Tibial nerve (tissue), 4 donors: Measurements from ENCODE around the gene PEDS1. TPM values are rescaled to one million over a fixed set of nuclear protein-coding genes. Genes with fewer than 3 reads are reported as not detected.

Source experiments
- DNase-seq, 2 donors: peaks; one replicate each; pipeline ENCODE4 v3.0.0-alpha.2; 2019; ENCODE audit warnings: low spot score in 2 of 2
- H3K27ac ChIP-seq, 4 donors: fragments of 200-600 bp; sonication (generic) in 3 of 4; one replicate each; pipeline ENCODE4 v1.5.1; 2017 to 2019; ENCODE audit warnings: mild to moderate bottlenecking in 1 of 4
- H3K27me3 ChIP-seq, 2 donors: fragments of 200-600 bp; sonication (generic) in 1 of 2; one replicate each; pipeline versions ENCODE4 v1.5.1 to v1.6.0; 2017 to 2019
- H3K36me3 ChIP-seq, 3 donors: fragments of 200-600 bp; sonication (generic); one replicate each; pipeline ENCODE4 v1.5.1; 2018 to 2019
- H3K4me1 ChIP-seq, 4 donors: fragments of 200-600 bp; sonication (generic) in 3 of 4; one replicate each; pipeline ENCODE4 v1.5.1; 2017 to 2019
- H3K4me3 ChIP-seq, 4 donors: fragments of 200-600 bp; sonication (generic) in 3 of 4; one replicate each; pipeline ENCODE4 v1.5.1; 2017 to 2019; ENCODE audit warnings: mild to moderate bottlenecking in 1 of 4, moderate library complexity in 1 of 4
- H3K9me3 ChIP-seq, 4 donors: fragments of 200-600 bp; sonication (generic) in 3 of 4; one replicate each; pipeline ENCODE4 v1.5.1; 2017 to 2019
- EP300 ChIP-seq, 2 donors: sonication (generic); formaldehyde crosslinking; IDR thresholded peaks; one replicate each; pipeline ENCODE4 v1.6.1; 2017; ENCODE audit warnings: antibody characterized with exemption in 2 of 2, mild to moderate bottlenecking in 1 of 2
- POLR2A ChIP-seq, 2 donors: fragments of 450-650 bp; IDR thresholded peaks; one replicate each; pipeline ENCODE4 v1.6.1; 2017; ENCODE audit warnings: antibody characterized with exemption in 2 of 2, mild to moderate bottlenecking in 2 of 2, moderate library complexity in 2 of 2
- WGBS, 2 donors: methylation state at CpG; one replicate each; pipeline ENCODE4 v1.1.5; 2018; 5-methylcytosine and 5-hydroxymethylcytosine counted together
- total RNA-seq, 4 donors: library from RNA; depleted of rRNA; stranded (reverse); fragments of >200 nt; gene quantifications; one replicate each; pipeline ENCODE4 v1.1.0, GENCODE V29; 2016
- TF ChIP-seq, protein P1 (sequence below), 5 experiments: fragments of 200-600 bp in 3 of 5; fragments of 450-650 bp in 2 of 5; sonication (generic) in 3 of 5; IDR thresholded peaks; one replicate each; pipeline ENCODE4 v1.5.1; 2016 to 2019; ENCODE audit warnings: antibody characterized with exemption in 5 of 5, mild to moderate bottlenecking in 3 of 5, moderate library complexity in 2 of 5

Gene PEDS1
- total RNA-seq, 4 donors from 2014 or later: 26.4 to 36.7 (median 35.5) TPM

DNA sequence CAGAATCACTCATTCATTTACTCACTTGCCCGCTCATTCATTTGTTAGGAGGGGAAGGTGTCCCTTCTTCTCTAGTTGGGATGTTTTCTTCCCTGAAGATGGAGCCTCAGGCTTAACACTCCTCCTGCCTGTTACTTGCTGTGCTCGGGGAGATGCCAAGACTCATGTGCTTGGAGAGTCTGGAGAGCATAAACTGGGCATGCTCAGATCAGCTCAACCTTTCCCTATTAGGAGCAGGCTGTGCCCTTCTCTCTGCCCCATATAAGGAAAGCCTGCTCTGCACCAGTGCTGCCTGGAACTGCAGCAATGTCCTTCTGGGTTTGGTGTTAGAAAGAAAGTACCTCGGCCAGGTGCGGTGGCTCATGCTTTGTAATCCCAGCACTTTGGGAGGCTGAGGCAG lies 22.5 kb downstream of the PEDS1 start:
- Histone ChIP-seq H3K27me3 (no peaks in the 10 kb centered on the region), H3K4me3 (no peak overlapping the region), H3K27ac (no peak overlapping the region), H3K36me3 (peaks cover 0 to 75% (median 12%) of the 10 kb centered on the region in 3 donors), H3K4me1 (peaks cover 0 to 13% (median 0%) of the 10 kb centered on the region in 4 donors), H3K9me3 (no peaks in the 10 kb centered on the region)
- WGBS, 2 donors: 68 to 84% methylated on average over 4 of the region's 4 CpGs
- TF ChIP-seq, protein P1, sequence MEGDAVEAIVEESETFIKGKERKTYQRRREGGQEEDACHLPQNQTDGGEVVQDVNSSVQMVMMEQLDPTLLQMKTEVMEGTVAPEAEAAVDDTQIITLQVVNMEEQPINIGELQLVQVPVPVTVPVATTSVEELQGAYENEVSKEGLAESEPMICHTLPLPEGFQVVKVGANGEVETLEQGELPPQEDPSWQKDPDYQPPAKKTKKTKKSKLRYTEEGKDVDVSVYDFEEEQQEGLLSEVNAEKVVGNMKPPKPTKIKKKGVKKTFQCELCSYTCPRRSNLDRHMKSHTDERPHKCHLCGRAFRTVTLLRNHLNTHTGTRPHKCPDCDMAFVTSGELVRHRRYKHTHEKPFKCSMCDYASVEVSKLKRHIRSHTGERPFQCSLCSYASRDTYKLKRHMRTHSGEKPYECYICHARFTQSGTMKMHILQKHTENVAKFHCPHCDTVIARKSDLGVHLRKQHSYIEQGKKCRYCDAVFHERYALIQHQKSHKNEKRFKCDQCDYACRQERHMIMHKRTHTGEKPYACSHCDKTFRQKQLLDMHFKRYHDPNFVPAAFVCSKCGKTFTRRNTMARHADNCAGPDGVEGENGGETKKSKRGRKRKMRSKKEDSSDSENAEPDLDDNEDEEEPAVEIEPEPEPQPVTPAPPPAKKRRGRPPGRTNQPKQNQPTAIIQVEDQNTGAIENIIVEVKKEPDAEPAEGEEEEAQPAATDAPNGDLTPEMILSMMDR (IDR thresholded peaks at IDR 0.05): no peak
- TF ChIP-seq EP300 (IDR thresholded peaks at IDR 0.05) (no peak), POLR2A (IDR thresholded peaks at IDR 0.05) (no peak)
- no peak for DNase-seq

DNA sequence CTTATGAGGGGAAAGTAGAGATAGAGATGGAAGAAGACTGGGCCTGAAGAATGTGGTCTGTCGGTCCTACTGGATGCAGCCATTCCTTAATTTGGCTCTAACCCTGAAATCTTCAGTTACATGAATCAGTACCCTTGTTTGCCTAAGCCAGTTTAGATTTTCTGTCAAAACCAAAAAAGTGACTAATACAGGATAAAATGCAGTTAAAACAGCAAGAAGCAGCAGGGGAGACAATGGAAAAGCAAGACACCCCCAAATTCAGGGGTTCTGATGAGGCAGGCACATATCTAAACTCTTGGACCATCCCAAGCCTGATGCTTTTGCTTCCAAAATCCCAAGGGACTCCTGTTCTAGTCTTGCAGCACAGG lies 23.2 kb downstream of the PEDS1 start:
- Histone ChIP-seq H3K4me3 (no peak overlapping the region), H3K27me3 (no peaks in the 10 kb centered on the region), H3K9me3 (no peaks in the 10 kb centered on the region), H3K36me3 (peaks cover 0 to 82% (median 12%) of the 10 kb centered on the region in 3 donors), H3K4me1 (peaks cover 0 to 13% (median 0%) of the 10 kb centered on the region in 4 donors), H3K27ac (no peak overlapping the region)
- DNase-seq: no peak
- TF ChIP-seq EP300 (IDR thresholded peaks at IDR 0.05) (no peak), POLR2A (IDR thresholded peaks at IDR 0.05) (no peak)
- TF ChIP-seq, protein P1 (IDR thresholded peaks at IDR 0.05): no peak
- 70 to 88% methylated on average over 1 of the region's 1 CpG for WGBS, 2 donors

DNA sequence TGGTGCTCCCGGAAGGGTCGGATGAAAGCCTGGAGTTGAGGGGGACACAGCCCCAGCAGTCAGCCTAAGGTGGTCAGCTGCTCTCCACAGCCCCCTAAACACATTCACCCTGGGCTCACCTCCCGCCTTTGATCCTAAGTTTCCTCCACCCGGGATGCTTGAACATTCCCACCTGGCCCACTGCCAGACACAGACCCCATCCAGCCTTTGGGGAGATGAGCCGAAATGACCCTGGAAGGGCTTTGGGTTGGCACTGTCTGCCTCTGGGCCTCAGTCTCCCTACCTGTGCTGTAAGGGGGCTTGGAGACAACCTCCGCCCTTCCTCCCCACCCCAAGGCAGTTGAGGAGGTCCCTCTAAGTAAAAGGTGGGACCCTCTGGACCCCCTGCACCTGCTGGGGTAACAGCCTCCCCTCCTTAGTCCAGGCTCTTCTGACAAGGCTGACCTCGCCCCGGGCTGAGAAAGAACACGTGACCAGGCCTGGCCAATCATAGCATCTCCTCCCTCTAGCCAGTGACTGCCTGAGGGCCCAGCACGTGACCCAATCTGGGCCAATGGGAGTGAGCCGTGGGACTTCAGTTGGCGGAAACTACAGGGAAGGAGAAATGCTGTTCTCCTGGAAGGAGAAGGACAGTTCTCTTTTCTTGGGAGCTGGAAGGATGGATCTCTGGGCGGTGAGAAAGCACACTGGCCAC lies 23.7 kb downstream of the PEDS1 start:
- H3K4me3 ChIP-seq: no peak overlapping the region
- peaks cover 0 to 84% (median 13%) of the 10 kb centered on the region in 3 donors for H3K36me3 ChIP-seq
- 88 to 91% methylated on average over 13 of the region's 13 CpGs for WGBS, 2 donors
- H3K27me3 ChIP-seq: no peaks in the 10 kb centered on the region
- no peak overlapping the region for H3K27ac ChIP-seq
- no peak for DNase-seq
- H3K9me3 ChIP-seq: no peaks in the 10 kb centered on the region
- H3K4me1 ChIP-seq: peaks cover 0 to 13% (median 0%) of the 10 kb centered on the region in 4 donors
- TF ChIP-seq, protein P1 (IDR thresholded peaks at IDR 0.05): no peak
- TF ChIP-seq POLR2A (IDR thresholded peaks at IDR 0.05): no peak
- no peak for TF ChIP-seq EP300 (IDR thresholded peaks at IDR 0.05)

DNA sequence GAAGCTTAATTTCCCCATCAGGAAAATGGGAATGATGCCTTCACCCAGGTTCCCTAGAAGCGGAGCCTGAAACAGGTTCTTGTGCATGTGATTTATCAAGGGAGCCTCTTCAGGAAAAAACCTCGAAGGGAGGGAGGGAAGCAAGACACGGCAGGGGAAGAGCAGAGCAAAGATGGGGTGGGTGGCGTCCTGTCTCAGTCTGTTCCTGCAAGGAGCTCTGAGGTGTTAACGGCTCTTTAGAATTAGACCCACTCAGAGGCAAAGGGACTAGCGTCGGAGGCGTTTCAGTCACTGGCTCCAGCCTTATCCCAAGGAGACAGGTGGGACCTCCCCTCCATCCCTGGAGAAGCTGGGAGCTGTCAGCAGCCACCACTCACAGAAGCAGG lies 25.0 kb downstream of the PEDS1 start:
- DNase-seq: no peak
- H3K36me3 ChIP-seq: peaks cover 0 to 85% (median 18%) of the 10 kb centered on the region in 3 donors
- H3K4me3 ChIP-seq: no peak overlapping the region
- no peaks in the 10 kb centered on the region for H3K27me3 ChIP-seq
- peaks cover 0 to 7% (median 0%) of the 10 kb centered on the region in 4 donors for H3K4me1 ChIP-seq
- no peaks in the 10 kb centered on the region for H3K9me3 ChIP-seq
- TF ChIP-seq EP300 (IDR thresholded peaks at IDR 0.05) (no peak), POLR2A (IDR thresholded peaks at IDR 0.05) (no peak)
- TF ChIP-seq, protein P1 (IDR thresholded peaks at IDR 0.05): no peak
- WGBS, 2 donors: 87 to 89% methylated on average over 8 of the region's 8 CpGs
- H3K27ac ChIP-seq: no peak overlapping the region
